OCI-LY1 (cell line): ENCODE data around the gene ZNF248.

ENCODE experiments used
- H2AFZ ChIP-seq: fragments of 200-600 bp; sonication (generic), shearing (Covaris generic); 2 replicates; pipeline ENCODE4 v1.6.0; 2014; ENCODE audit warnings: antibody characterized with exemption, mild to moderate bottlenecking, low read length
- H3F3A ChIP-seq: fragments of 200-600 bp; sonication (generic), shearing (Covaris generic); 2 replicates; pipeline ENCODE4 v1.6.0; 2014; ENCODE audit warnings: mild to moderate bottlenecking, antibody characterized with exemption, low read length, moderate library complexity; ENCODE audit not compliant: insufficient read depth
- H3K27ac ChIP-seq: fragments of 200-600 bp; sonication (generic); 2 replicates; pipeline ENCODE4 v1.5.1; 2014; ENCODE audit warnings: low read length, mixed run types, mild to moderate bottlenecking, low read depth; ENCODE audit not compliant: poor library complexity, severe bottlenecking
- H3K27me3 ChIP-seq: fragments of 200-600 bp; sonication (generic); 2 replicates; pipeline ENCODE4 v1.6.0; 2014; ENCODE audit warnings: antibody characterized with exemption, mild to moderate bottlenecking, low read length, moderate library complexity; ENCODE audit not compliant: insufficient read depth
- H3K36me3 ChIP-seq: fragments of 200-600 bp; sonication (generic); 2 replicates; pipeline ENCODE4 v1.6.1; 2014; ENCODE audit warnings: mild to moderate bottlenecking, antibody characterized with exemption, low read length, moderate library complexity, mixed read lengths; ENCODE audit not compliant: insufficient read depth
- H3K4me1 ChIP-seq: fragments of 200-600 bp; sonication (generic); 2 replicates; pipeline ENCODE4 v1.5.1; 2014; ENCODE audit warnings: mild to moderate bottlenecking, low read length, moderate library complexity; ENCODE audit not compliant: insufficient read depth, severe bottlenecking
- H3K4me2 ChIP-seq: fragments of 200-600 bp; sonication (generic), shearing (Covaris generic); 2 replicates; pipeline ENCODE4 v1.6.1; 2014; ENCODE audit warnings: low read length
- H3K4me3 ChIP-seq: fragments of 200-600 bp; sonication (generic); 2 replicates; pipeline ENCODE4 v1.5.1; 2014; ENCODE audit warnings: low read length, low read depth, mild to moderate bottlenecking, mixed read lengths; ENCODE audit not compliant: poor library complexity, severe bottlenecking
- H3K79me2 ChIP-seq: fragments of 200-600 bp; shearing (Covaris generic); 2 replicates; pipeline ENCODE4 v1.6.1; 2016; ENCODE audit warnings: mixed run types, low read length, mixed read lengths; ENCODE audit not compliant: insufficient read depth
- H3K9ac ChIP-seq: fragments of 200-600 bp; sonication (generic), shearing (Covaris generic); 2 replicates; pipeline ENCODE4 v1.6.1; 2014; ENCODE audit warnings: mild to moderate bottlenecking, low read length, mixed read lengths
- H3K9me2 ChIP-seq: fragments of 200-600 bp; sonication (generic), shearing (Covaris generic); 2 replicates; pipeline ENCODE4 v1.6.1; 2014; ENCODE audit warnings: low read depth, mild to moderate bottlenecking, low read length, mixed read lengths
- H3K9me3 ChIP-seq: fragments of 200-600 bp; shearing (Covaris generic); 2 replicates; pipeline ENCODE4 v1.6.1; 2014; ENCODE audit warnings: low read length, mixed read lengths
- H4K20me1 ChIP-seq: fragments of 200-600 bp; sonication (generic), shearing (Covaris generic); 2 replicates; pipeline ENCODE4 v1.6.0; 2016; ENCODE audit warnings: mild to moderate bottlenecking, low read length; ENCODE audit not compliant: insufficient read depth
- EZH2 ChIP-seq: fragments of 200-600 bp; sonication (generic), shearing (Covaris generic); IDR thresholded peaks from 2 replicates; pipeline ENCODE4 v1.8.0; 2017; ENCODE audit warnings: borderline replicate concordance, mixed run types, mild to moderate bottlenecking, antibody characterized with exemption, low read length, moderate library complexity, mixed read lengths
- TF ChIP-seq, protein P1 (sequence below): fragments of 200-600 bp; sonication (generic), shearing (Covaris generic); IDR thresholded peaks from 2 replicates; pipeline ENCODE4 v1.5.1; 2017; ENCODE audit warnings: mild to moderate bottlenecking, antibody characterized with exemption, low read length, moderate library complexity, mixed read lengths

Gene ZNF248

DNA sequence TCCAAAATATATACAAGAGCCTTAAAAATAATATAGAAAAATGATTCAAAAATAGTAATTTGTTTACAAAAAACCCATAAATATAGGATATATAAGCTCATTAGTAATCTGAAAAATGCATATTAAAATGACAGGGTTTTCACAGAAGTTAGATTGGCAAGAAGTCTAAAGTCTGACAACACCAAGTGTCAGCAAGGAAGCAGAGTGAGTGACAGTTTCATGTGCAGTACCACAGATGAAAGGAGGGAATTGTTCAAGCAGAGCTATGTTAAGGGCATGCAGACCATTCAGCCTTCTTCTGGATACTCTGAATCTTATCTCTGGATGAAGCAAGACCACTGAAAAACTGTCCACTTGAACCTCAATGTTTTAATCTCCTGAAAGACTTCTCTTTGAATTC lies 55.9 kb downstream of the ZNF248 start:
- H3K27me3 ChIP-seq: no peaks in the 10 kb centered on the region
- H2AFZ ChIP-seq: no peak overlapping the region
- H3K4me3 ChIP-seq: no peak overlapping the region
- H3K9ac ChIP-seq: no peak overlapping the region
- H4K20me1 ChIP-seq: no peaks in the 10 kb centered on the region
- H3K4me1 ChIP-seq: no peaks in the 10 kb centered on the region
- no peak overlapping the region for H3K27ac ChIP-seq
- no peaks in the 10 kb centered on the region for H3K79me2 ChIP-seq
- no peaks in the 10 kb centered on the region for H3F3A ChIP-seq
- H3K4me2 ChIP-seq: no peak overlapping the region
- no peaks in the 10 kb centered on the region for H3K36me3 ChIP-seq
- TF ChIP-seq, protein P1, sequence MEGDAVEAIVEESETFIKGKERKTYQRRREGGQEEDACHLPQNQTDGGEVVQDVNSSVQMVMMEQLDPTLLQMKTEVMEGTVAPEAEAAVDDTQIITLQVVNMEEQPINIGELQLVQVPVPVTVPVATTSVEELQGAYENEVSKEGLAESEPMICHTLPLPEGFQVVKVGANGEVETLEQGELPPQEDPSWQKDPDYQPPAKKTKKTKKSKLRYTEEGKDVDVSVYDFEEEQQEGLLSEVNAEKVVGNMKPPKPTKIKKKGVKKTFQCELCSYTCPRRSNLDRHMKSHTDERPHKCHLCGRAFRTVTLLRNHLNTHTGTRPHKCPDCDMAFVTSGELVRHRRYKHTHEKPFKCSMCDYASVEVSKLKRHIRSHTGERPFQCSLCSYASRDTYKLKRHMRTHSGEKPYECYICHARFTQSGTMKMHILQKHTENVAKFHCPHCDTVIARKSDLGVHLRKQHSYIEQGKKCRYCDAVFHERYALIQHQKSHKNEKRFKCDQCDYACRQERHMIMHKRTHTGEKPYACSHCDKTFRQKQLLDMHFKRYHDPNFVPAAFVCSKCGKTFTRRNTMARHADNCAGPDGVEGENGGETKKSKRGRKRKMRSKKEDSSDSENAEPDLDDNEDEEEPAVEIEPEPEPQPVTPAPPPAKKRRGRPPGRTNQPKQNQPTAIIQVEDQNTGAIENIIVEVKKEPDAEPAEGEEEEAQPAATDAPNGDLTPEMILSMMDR: no peak
- TF ChIP-seq EZH2: no peak
- H3K9me3 ChIP-seq: no peaks in the 10 kb centered on the region
- no peaks in the 10 kb centered on the region for H3K9me2 ChIP-seq

DNA sequence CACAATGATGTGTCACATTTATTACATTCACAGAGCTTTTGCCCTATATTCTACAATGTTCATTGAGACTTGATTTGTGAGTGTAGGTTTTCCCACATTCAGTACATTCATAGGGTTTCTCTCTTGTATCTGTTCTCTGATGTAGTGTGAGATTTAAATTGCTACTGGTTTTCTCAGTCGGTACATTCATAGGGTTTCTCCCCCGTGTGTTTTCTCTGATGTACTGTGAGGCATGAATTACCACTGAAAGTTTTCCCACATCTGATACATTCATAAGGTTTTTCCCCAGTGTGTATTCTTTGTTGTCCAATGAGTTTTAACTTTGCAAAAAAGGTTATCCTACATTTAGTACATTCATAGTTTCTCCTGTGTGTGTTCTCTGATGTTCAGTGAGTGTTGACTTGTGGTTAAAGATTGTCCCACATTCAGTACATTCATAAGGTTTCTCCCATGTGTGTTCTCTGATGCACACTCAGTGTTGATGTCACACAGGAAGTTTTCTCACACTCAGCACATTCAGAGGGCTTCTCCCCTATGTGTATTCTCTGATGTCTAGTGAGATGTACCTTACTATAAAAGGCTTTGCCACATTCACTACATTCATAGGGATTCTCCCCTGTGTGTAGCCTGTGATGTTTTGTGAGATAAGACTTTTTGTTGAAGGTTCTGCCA lies 63.0 kb downstream of the ZNF248 start:
- H3K79me2 ChIP-seq: no peaks in the 10 kb centered on the region
- no peaks in the 10 kb centered on the region for H3K4me1 ChIP-seq
- no peak overlapping the region for H3K9ac ChIP-seq
- H3K27me3 ChIP-seq: no peaks in the 10 kb centered on the region
- no peak overlapping the region for H3K4me2 ChIP-seq
- H3K36me3 ChIP-seq: no peaks in the 10 kb centered on the region
- H2AFZ ChIP-seq: no peak overlapping the region
- no peaks in the 10 kb centered on the region for H3F3A ChIP-seq
- H3K9me3 ChIP-seq: peaks cover 10% of the 10 kb centered on the region; the same call in 1 of the 2 replicates
- no peaks in the 10 kb centered on the region for H4K20me1 ChIP-seq
- TF ChIP-seq EZH2: no peak
- TF ChIP-seq, protein P1: no peak
- no peaks in the 10 kb centered on the region for H3K9me2 ChIP-seq
- H3K27ac ChIP-seq: no peak overlapping the region
- H3K4me3 ChIP-seq: no peak overlapping the region

DNA sequence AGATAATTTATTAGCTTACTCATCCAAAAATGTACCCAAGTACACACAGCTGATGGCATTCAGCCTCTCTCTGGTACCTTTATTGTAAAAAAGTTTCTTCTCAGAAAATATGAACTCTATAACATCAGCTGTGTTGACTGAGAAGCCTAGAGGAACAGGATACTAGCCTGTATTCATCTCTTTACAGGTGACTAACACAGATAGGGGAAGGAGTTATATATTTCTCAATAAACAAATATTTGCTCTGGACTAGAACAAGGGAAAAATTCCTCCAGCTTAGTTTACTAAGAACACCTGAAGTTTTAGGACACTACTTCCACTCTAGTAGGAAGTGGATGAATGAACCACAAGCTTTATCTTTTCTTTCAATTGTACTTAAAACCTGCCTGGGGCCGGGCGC lies 67.8 kb downstream of the ZNF248 start:
- TF ChIP-seq EZH2: no peak
- TF ChIP-seq, protein P1: no peak
- Histone ChIP-seq H3F3A (no peaks in the 10 kb centered on the region), H4K20me1 (no peaks in the 10 kb centered on the region), H2AFZ (no peak overlapping the region), H3K79me2 (no peaks in the 10 kb centered on the region), H3K27ac (no peak overlapping the region), H3K36me3 (no peaks in the 10 kb centered on the region), H3K4me1 (no peaks in the 10 kb centered on the region), H3K4me2 (no peak overlapping the region), H3K9me2 (no peaks in the 10 kb centered on the region), H3K27me3 (no peaks in the 10 kb centered on the region), H3K9ac (no peak overlapping the region), H3K4me3 (no peak overlapping the region), H3K9me3 (peaks cover 5% of the 10 kb centered on the region; the same call in 1 of the 2 replicates)
